Adrenal gland (tissue), 12 donors: ENCODE data around the gene TMEM158. TPM values are rescaled to one million over a fixed set of nuclear protein-coding genes. Genes with fewer than 3 reads are reported as not detected.

Experiments used
- DNase-seq, 7 donors: peaks; one replicate each; pipeline ENCODE4 v3.0.0-alpha.2; 2019 to 2020
- H3K27ac ChIP-seq, 5 donors: fragments of 200-600 bp; sonication (generic) in 4 of 5; 1 replicate in 3 of 5; 2 replicates in 2 of 5; pipeline versions ENCODE4 v1.5.1 to v1.8.0; 2016 to 2020; ENCODE audit warnings: mild to moderate bottlenecking in 1 of 5
- H3K27me3 ChIP-seq: fragments of 200-600 bp; 2 replicates; pipeline ENCODE4 v1.8.0; 2021
- H3K36me3 ChIP-seq, 2 donors: fragments of 200-600 bp; replicated peaks in 1 of 2; 1 replicate in 1 of 2; 2 replicates in 1 of 2; pipeline versions ENCODE4 v1.5.1 to v1.8.0; 2018 to 2022
- H3K4me1 ChIP-seq, 2 donors: fragments of 200-600 bp; replicated peaks in 1 of 2; 1 replicate in 1 of 2; 2 replicates in 1 of 2; pipeline versions ENCODE4 v1.5.1 to v1.8.0; 2018 to 2021
- H3K4me3 ChIP-seq, 4 donors: fragments of 200-600 bp; sonication (generic) in 3 of 4; one replicate each; pipeline ENCODE4 v1.5.1; 2016 to 2018
- H3K9me3 ChIP-seq, 3 donors: fragments of 200-600 bp; sonication (generic) in 1 of 3; replicated peaks in 1 of 3; 1 replicate in 2 of 3; 2 replicates in 1 of 3; pipeline versions ENCODE4 v1.5.1 to v1.8.0; 2016 to 2021
- POLR2A ChIP-seq, 2 donors: fragments of 450-650 bp; IDR thresholded peaks; one replicate each; pipeline ENCODE4 v1.6.1; 2017; ENCODE audit warnings: antibody characterized with exemption in 2 of 2, mild to moderate bottlenecking in 2 of 2, moderate library complexity in 1 of 2
- WGBS, 4 donors: extraction: QIAGEN DNeasy Blood & Tissue Kit in 2 of 4; methylation state at CpG; one replicate each; pipeline versions ENCODE4 v1.1.5 to v1.1.7; 2013 to 2017; 5-methylcytosine and 5-hydroxymethylcytosine counted together
- intact Hi-C, 2 donors: fragments of 100-400 bp; cut with DNase I; formaldehyde crosslinking; loops; one replicate each; pipeline versions ENCODE4 v1.14.1 to v1.15.0; 2022 to 2023
- polyA plus RNA-seq, 3 donors: library from polyadenylated mRNA; stranded (reverse); fragments of 200-250 nt in 2 of 3; fragments of 350-450 nt in 1 of 3; fragmentation: Illumina TruSeq in 1 of 3; extraction: RNeasy Lipid Tissue Mini Kit (QIAGEN cat#74804) in 1 of 3; gene quantifications; one replicate each; pipeline ENCODE4 v1.2.3, GENCODE V29; 2013 to 2014
- total RNA-seq, 9 donors: library from RNA; depleted of rRNA in 4 of 9; stranded (reverse); fragments of >200 nt in 4 of 9; fragments of 120-200 nt in 1 of 9; fragmentation: NEBNext Ultra II Directional in 1 of 9; extraction: Animal tissue kit (Norgen Biotek cat#: 25700) in 1 of 9; gene quantifications; one replicate each; pipeline versions ENCODE4 v1.1.0 to v1.2.4, GENCODE V29; 2013 to 2023
- TF ChIP-seq, protein P1 (sequence below), 6 experiments: fragments of 450-650 bp in 4 of 6; fragments of 200-600 bp in 2 of 6; sonication (generic) in 1 of 6; IDR thresholded peaks; 1 replicate in 5 of 6; 2 replicates in 1 of 6; pipeline versions ENCODE4 v1.5.1 to v1.8.0; 2016 to 2021; ENCODE audit warnings: antibody characterized with exemption in 6 of 6, mild to moderate bottlenecking in 2 of 6, moderate library complexity in 1 of 6
- donor health status: healthy with polysubstance abuse.
- donor health status: Bipolar disorder and iron deficiency.
- donor health status: DM: yes; HTN: yes; CAD: no.
- donor health status: DM: no; HTN: no; CAD: no.
- donor health status: DM: no; HTN: no; CAD: no.
- donor health status: DM: yes; HTN: yes; CAD: no.

Gene TMEM158
- total and polyA plus RNA-seq, 12 donors: 2.1 to 31.4 (median 14.0) TPM

- no peaks in the 10 kb centered on the region for H3K27me3 ChIP-seq
- no peaks in the 10 kb centered on the region for H3K36me3 ChIP-seq
- no peak overlapping the region for H3K4me3 ChIP-seq
- WGBS, 4 donors: 93 to 99% (median 94%) methylated on average over 2 of the region's 2 CpGs
- TF ChIP-seq, protein P1, sequence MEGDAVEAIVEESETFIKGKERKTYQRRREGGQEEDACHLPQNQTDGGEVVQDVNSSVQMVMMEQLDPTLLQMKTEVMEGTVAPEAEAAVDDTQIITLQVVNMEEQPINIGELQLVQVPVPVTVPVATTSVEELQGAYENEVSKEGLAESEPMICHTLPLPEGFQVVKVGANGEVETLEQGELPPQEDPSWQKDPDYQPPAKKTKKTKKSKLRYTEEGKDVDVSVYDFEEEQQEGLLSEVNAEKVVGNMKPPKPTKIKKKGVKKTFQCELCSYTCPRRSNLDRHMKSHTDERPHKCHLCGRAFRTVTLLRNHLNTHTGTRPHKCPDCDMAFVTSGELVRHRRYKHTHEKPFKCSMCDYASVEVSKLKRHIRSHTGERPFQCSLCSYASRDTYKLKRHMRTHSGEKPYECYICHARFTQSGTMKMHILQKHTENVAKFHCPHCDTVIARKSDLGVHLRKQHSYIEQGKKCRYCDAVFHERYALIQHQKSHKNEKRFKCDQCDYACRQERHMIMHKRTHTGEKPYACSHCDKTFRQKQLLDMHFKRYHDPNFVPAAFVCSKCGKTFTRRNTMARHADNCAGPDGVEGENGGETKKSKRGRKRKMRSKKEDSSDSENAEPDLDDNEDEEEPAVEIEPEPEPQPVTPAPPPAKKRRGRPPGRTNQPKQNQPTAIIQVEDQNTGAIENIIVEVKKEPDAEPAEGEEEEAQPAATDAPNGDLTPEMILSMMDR (IDR thresholded peaks at IDR 0.05): no peak
- TF ChIP-seq POLR2A (IDR thresholded peaks at IDR 0.05): no peak
- no peaks in the 10 kb centered on the region for H3K9me3 ChIP-seq
- no peak overlapping the region for H3K27ac ChIP-seq
- intact Hi-C loops: loop anchor here in 1 of 2 donors (5.0 kb wide), 1 partner anchor 171 kb away; no protein-coding TSS in a partner anchor
- DNase-seq: no peak
- H3K4me1 ChIP-seq: peaks cover 28 to 29% of the 10 kb centered on the region in 2 donors
Measured at GRCh38 chr3:45208586-45208985, 17.5 kb downstream of the TMEM158 start.

DNA sequence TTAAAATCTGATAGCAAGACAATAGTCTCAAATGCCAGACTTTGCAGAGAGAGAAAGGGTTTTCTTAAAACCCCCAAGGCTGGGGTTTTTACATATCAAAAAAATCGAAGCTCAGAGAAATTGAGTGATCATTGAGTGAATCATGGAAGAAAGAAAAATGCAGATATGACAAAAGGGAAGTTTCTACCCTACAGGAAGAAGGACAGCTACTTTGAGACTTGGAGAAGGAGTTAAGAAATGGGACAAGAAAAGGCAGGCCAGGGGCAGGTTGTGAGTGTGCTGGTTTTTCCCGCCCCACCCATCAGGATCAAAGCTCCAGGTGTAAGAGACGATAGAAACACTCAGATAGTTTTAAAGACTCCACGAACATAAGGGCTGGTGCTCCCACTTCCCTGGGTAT, 18.6 kb downstream of the TMEM158 start:
- 79 to 83% (median 82%) methylated on average over 4 of the region's 4 CpGs for WGBS, 4 donors
- no peak overlapping the region for H3K27ac ChIP-seq
- no peaks in the 10 kb centered on the region for H3K27me3 ChIP-seq
- no peak for TF ChIP-seq POLR2A (IDR thresholded peaks at IDR 0.05)
- TF ChIP-seq, protein P1 (IDR thresholded peaks at IDR 0.05): no peak
- no peaks in the 10 kb centered on the region for H3K36me3 ChIP-seq
- H3K9me3 ChIP-seq: no peaks in the 10 kb centered on the region
- H3K4me3 ChIP-seq: no peak overlapping the region
- intact Hi-C loops: loop anchor here in 1 of 2 donors (5.0 kb wide), 1 partner anchor 170 kb away; no protein-coding TSS in a partner anchor
- peaks cover 22% of the 10 kb centered on the region in 2 donors for H3K4me1 ChIP-seq
- no peak for DNase-seq

DNA sequence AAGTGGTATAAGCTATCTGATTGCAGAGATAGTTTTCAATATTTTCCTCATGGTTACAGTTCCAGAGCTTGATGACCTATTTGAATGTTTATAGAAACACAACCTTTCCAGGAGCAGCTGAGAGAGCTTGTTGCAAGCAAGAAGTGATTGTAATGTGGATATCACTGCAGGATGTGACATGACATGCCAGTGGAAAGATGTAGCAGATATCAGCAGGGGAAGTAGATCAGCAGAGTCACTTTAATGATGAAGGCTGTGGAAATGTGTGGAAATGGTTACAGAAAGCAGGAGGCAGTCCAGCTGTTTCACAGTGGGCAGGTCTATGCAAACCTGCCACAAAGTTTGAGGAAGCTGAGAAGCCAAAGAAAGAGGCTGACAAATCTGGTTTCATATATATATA, 21.0 kb downstream of the TMEM158 start:
- Histone ChIP-seq H3K9me3 (no peaks in the 10 kb centered on the region), H3K36me3 (no peaks in the 10 kb centered on the region), H3K4me3 (no peak overlapping the region), H3K4me1 (peaks cover under 1 to 3% of the 10 kb centered on the region in 2 donors), H3K27ac (no peak overlapping the region), H3K27me3 (no peaks in the 10 kb centered on the region)
- DNase-seq: no peak
- TF ChIP-seq, protein P1 (IDR thresholded peaks at IDR 0.05): no peak
- no peak for TF ChIP-seq POLR2A (IDR thresholded peaks at IDR 0.05)
- intact Hi-C loops: loop anchor here in 1 of 2 donors (5.0 kb wide), 1 partner anchor 168 kb away; no protein-coding TSS in a partner anchor

DNA sequence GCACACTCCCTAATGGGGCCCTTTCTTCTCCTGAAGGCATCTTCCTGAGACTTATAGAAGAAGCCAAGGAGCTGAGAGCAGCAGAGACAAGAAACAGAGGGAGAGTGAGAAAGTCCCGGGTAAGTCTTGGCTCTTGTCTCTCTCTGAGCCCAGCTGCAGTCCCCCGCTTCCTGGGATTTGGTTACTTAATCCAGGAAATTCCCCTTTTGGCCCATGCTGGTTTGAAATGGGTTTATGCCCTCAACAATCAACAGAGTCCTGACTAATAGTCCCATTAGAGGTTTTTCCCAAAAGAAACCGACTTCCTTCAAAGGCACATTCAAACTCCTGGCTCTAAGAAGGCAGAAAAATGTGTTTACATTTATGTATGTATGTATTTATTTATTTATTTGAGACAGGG, 22.0 kb downstream of the TMEM158 start:
- Histone ChIP-seq H3K4me3 (no peak overlapping the region), H3K4me1 (no peaks in the 10 kb centered on the region), H3K36me3 (no peaks in the 10 kb centered on the region), H3K9me3 (no peaks in the 10 kb centered on the region), H3K27me3 (no peaks in the 10 kb centered on the region), H3K27ac (no peak overlapping the region)
- 51 to 65% (median 56%) methylated on average over 3 of the region's 3 CpGs for WGBS, 4 donors
- intact Hi-C loops: no loop called here
- TF ChIP-seq, protein P1 (IDR thresholded peaks at IDR 0.05): no peak
- no peak for TF ChIP-seq POLR2A (IDR thresholded peaks at IDR 0.05)
- no peak for DNase-seq
